Measurements from ENCODE around the gene DOCK7.

Gene DOCK7

GRCh38 chr1:62481681-62482080 lies 206.5 kb downstream of the DOCK7 start:
- TF ChIP-seq CTCF (conservative IDR thresholded peaks at IDR 0.05; ENCODE audit: low read depth, low read length) = no peak
- DNase-seq (ENCODE audit: low read depth) = no peak

GRCh38 chr1:62476525-62477219 lies 211.5 kb downstream of the DOCK7 start:
- no peak for TF ChIP-seq CTCF (conservative IDR thresholded peaks at IDR 0.05; ENCODE audit: low read depth, low read length)
- H3K4me3 ChIP-seq (ENCODE audit: low read depth, low read length) = no peak overlapping the region
- DNase-seq (ENCODE audit: low read depth) = no peak

More at GRCh38 chr1:62481681-62482080, 206.5 kb downstream of the DOCK7 start:
- no peak overlapping the region for H3K4me3 ChIP-seq (ENCODE audit: low read depth, low read length)

- H3K4me3 ChIP-seq (ENCODE audit: low read depth, low read length) = no peak overlapping the region
- TF ChIP-seq CTCF (conservative IDR thresholded peaks at IDR 0.05; ENCODE audit: low read depth, low read length) = no peak
Measured at GRCh38 chr1:62467092-62467491, 221.1 kb downstream of the DOCK7 start.

GRCh38 chr1:62462370-62462769 lies 225.8 kb downstream of the DOCK7 start:
- DNase-seq (ENCODE audit: low read depth) = no peak
- TF ChIP-seq CTCF (conservative IDR thresholded peaks at IDR 0.05; ENCODE audit: low read depth, low read length) = no peak
- H3K4me3 ChIP-seq (ENCODE audit: low read depth, low read length) = no peak overlapping the region

More at GRCh38 chr1:62467092-62467491, 221.1 kb downstream of the DOCK7 start:
- DNase-seq (ENCODE audit: low read depth) = peak; percentile 12

GRCh38 chr1:62457955-62458354 lies 230.2 kb downstream of the DOCK7 start:
- H3K4me3 ChIP-seq (ENCODE audit: low read depth, low read length) = no peak overlapping the region
- TF ChIP-seq CTCF (conservative IDR thresholded peaks at IDR 0.05; ENCODE audit: low read depth, low read length) = no peak
- no peak for DNase-seq (ENCODE audit: low read depth)

GRCh38 chr1:62452951-62453350 lies 235.2 kb downstream of the DOCK7 start:
- no peak overlapping the region for H3K4me3 ChIP-seq (ENCODE audit: low read depth, low read length)
- TF ChIP-seq CTCF (conservative IDR thresholded peaks at IDR 0.05; ENCODE audit: low read depth, low read length) = no peak
- DNase-seq (ENCODE audit: low read depth) = peak; percentile 9

- no peak for TF ChIP-seq CTCF (conservative IDR thresholded peaks at IDR 0.05; ENCODE audit: low read depth, low read length)
- no peak for DNase-seq (ENCODE audit: low read depth)
- H3K4me3 ChIP-seq (ENCODE audit: low read depth, low read length) = no peak overlapping the region
Measured at GRCh38 chr1:62450301-62450700, 237.9 kb downstream of the DOCK7 start.
